Prostate gland (tissue), 2 donors: Measurements from ENCODE around the gene IL16. TPM values are rescaled to one million over a fixed set of nuclear protein-coding genes. Genes with fewer than 3 reads are reported as not detected.

Source experiments
- DNase-seq: peaks from one replicate; pipeline ENCODE4 v3.0.0-alpha.2; 2019; ENCODE audit warnings: low spot score
- H3K27ac ChIP-seq, 2 donors: fragments of 200-600 bp; sonication (generic); 2 replicates each; pipeline ENCODE4 v1.5.1; 2017 to 2019
- H3K27me3 ChIP-seq: fragments of 200-600 bp; sonication (generic); replicated peaks from 2 replicates; pipeline ENCODE4 v1.5.1; 2019; ENCODE audit not compliant: insufficient read depth
- H3K36me3 ChIP-seq, 2 donors: fragments of 200-600 bp; sonication (generic); 1 replicate in 1 of 2; 2 replicates in 1 of 2; pipeline versions ENCODE4 v1.5.1 to v1.8.1; 2017 to 2019
- H3K4me1 ChIP-seq: fragments of 200-600 bp; sonication (generic); replicated peaks from 2 replicates; pipeline ENCODE4 v1.5.1; 2019
- H3K4me3 ChIP-seq, 2 donors: fragments of 200-600 bp; sonication (generic); 2 replicates each; pipeline ENCODE4 v1.5.1; 2017 to 2019
- H3K9me3 ChIP-seq: fragments of 200-600 bp; sonication (generic); 2 replicates; pipeline ENCODE4 v1.5.1; 2017
- POLR2A ChIP-seq: fragments of 450-650 bp; IDR thresholded peaks from one replicate; pipeline ENCODE4 v1.6.1; 2016; ENCODE audit warnings: antibody characterized with exemption, mild to moderate bottlenecking
- POLR2AphosphoS5 ChIP-seq: sonication (generic); formaldehyde crosslinking; IDR thresholded peaks from one replicate; pipeline ENCODE4 v1.6.1; 2017; ENCODE audit warnings: antibody characterized with exemption
- WGBS: methylation state at CpG from one replicate; pipeline ENCODE4 v1.1.5; 2018; 5-methylcytosine and 5-hydroxymethylcytosine counted together
- intact Hi-C: fragments of 100-400 bp; cut with DNase I; formaldehyde crosslinking; loops from one replicate; pipeline ENCODE4 v1.14.2; 2022
- total RNA-seq, 2 donors: library from RNA; depleted of rRNA; stranded (reverse); fragments of >200 nt; gene quantifications; one replicate each; pipeline ENCODE4 v1.1.0, GENCODE V29; 2016
- TF ChIP-seq, protein P1 (sequence below), 4 experiments: fragments of 200-600 bp in 2 of 4; fragments of 450-650 bp in 2 of 4; sonication (generic) in 2 of 4; IDR thresholded peaks; 1 replicate in 3 of 4; 2 replicates in 1 of 4; pipeline ENCODE4 v1.5.1; 2016 to 2019; ENCODE audit warnings: antibody characterized with exemption in 4 of 4, mild to moderate bottlenecking in 2 of 4, moderate library complexity in 2 of 4

The IL16 gene
- total RNA-seq, 2 donors from 2014 or later = 2.7 to 9.9 TPM

DNA sequence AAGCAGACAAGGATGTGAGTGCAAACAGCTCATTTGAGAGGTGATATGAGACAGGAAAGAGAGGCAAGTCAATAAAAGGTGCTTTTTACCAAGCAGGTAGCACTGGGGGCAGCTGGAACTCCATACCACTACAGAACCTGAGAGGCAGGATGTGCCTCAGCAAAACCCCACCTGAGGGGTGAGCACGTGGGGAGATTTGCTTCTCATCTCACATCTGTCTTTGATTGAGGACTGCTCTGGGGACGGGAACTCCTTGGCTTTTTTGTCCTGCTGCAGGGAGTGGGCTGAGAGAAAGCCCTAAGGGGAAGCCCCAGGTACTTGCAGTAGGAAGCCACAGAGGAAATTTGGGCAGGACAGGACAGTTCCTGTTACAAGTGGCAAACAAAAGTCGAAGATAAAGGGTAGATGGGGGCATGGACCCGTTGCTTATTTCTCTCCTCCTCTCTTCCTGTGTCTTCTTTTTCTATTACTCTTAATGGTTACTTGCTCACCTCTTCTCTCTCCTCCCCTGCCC, 35.5 kb upstream of the IL16 start:
- Histone ChIP-seq H3K4me3 (no peak overlapping the region), H3K36me3 (no peaks in the 10 kb centered on the region), H3K9me3 (no peaks in the 10 kb centered on the region), H3K27ac (no peak overlapping the region), H3K4me1 (no peaks in the 10 kb centered on the region), H3K27me3 (no peaks in the 10 kb centered on the region)
- intact Hi-C loops = no loop called here
- no peak for DNase-seq
- TF ChIP-seq, protein P1, sequence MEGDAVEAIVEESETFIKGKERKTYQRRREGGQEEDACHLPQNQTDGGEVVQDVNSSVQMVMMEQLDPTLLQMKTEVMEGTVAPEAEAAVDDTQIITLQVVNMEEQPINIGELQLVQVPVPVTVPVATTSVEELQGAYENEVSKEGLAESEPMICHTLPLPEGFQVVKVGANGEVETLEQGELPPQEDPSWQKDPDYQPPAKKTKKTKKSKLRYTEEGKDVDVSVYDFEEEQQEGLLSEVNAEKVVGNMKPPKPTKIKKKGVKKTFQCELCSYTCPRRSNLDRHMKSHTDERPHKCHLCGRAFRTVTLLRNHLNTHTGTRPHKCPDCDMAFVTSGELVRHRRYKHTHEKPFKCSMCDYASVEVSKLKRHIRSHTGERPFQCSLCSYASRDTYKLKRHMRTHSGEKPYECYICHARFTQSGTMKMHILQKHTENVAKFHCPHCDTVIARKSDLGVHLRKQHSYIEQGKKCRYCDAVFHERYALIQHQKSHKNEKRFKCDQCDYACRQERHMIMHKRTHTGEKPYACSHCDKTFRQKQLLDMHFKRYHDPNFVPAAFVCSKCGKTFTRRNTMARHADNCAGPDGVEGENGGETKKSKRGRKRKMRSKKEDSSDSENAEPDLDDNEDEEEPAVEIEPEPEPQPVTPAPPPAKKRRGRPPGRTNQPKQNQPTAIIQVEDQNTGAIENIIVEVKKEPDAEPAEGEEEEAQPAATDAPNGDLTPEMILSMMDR (IDR thresholded peaks at IDR 0.05) = no peak
- no peak for TF ChIP-seq POLR2A
- TF ChIP-seq POLR2AphosphoS5 = no peak
- WGBS = 41% methylated on average over 4 of the region's 4 CpGs

DNA sequence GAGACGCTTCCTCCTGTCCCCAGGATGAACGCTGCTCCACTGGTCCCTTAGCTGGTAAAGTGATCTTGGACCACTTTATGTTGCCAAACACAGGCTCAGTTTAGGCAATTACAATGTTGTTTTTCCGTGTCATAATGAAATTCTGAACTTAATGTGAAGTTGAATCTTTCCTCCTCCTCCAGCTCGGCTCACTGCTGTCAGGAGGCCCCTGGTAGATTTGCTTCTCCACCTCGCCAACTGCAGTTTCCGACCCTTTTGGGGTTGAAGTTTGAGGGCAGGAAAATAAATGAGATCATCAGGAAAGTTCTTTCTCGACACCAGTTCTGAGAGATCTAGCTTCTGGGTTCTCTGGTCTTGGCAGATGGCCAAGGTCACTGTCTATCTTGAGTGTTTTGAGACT, 34.8 kb upstream of the IL16 start:
- Histone ChIP-seq H3K4me3 (no peak overlapping the region), H3K4me1 (no peaks in the 10 kb centered on the region), H3K9me3 (no peaks in the 10 kb centered on the region), H3K27ac (no peak overlapping the region), H3K36me3 (no peaks in the 10 kb centered on the region), H3K27me3 (no peaks in the 10 kb centered on the region)
- 76% methylated on average over 7 of the region's 7 CpGs for WGBS
- intact Hi-C loops = no loop called here
- TF ChIP-seq POLR2AphosphoS5 (no peak), POLR2A (no peak)
- TF ChIP-seq, protein P1 (IDR thresholded peaks at IDR 0.05) = no peak
- DNase-seq = no peak

DNA sequence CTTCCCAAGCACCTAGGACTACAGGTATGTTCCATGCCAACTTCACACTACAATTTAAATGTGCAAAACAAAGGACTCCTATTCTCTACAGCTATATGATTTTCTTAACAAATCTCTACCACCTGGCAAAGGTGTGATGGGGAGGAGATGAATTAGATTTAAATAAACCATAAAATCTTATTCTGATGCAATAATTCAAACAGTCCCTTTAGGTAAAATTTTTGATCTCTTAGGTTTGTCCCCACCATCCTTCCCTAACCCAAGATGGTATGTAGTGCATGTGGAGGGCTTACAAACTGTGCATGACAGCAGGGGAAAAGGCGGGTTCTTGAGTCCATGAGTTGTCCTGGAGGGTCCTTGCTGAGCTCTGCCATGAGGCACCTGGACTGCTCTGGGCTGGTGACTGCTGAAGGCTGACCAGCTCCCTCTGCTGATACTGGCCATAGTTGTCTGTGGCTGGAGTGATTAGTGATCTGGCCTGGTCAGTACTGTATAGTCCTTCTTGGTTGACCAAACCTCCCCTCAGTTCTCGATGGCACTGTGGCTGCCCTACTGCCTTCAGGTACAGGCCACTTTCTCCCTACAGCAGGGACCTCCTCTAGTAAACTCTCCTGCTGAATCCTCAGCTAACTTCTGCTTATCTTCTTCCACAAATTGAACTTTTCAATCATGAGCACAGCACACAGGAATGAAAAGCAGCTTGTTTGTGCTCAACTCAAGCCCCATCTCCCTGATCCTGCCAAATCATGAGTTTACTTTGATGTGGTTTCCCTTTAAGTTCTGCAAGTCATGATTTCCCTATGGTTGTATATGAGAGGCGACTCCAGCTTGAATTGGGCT, 32.5 kb upstream of the IL16 start:
- DNase-seq = no peak
- WGBS = 65% methylated on average over 3 of the region's 3 CpGs
- intact Hi-C loops = no loop called here
- H3K27me3 ChIP-seq = no peaks in the 10 kb centered on the region
- TF ChIP-seq, protein P1 (IDR thresholded peaks at IDR 0.05) = no peak
- TF ChIP-seq POLR2A = no peak
- no peak for TF ChIP-seq POLR2AphosphoS5
- no peak overlapping the region for H3K4me3 ChIP-seq
- H3K27ac ChIP-seq = no peak overlapping the region
- H3K4me1 ChIP-seq = no peaks in the 10 kb centered on the region
- H3K9me3 ChIP-seq = no peaks in the 10 kb centered on the region
- no peaks in the 10 kb centered on the region for H3K36me3 ChIP-seq

DNA sequence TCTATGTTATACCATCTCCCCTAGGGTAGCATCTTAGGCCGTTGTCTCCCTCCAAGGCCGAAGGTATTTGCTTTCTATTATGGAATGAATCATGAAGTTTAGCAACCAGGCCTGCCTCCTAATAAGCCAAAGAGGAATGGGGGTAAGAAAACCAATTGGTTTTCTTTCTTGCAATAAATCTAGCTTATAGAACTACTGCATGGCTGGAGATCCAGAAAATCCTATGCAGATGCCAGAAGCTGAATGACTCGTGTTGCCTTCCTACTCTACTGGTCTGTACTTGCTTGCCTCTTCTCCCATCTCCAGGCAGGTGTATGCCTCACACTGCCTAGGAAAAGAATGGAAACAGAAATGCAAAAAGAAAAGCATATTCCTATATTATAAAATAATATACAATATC, 31.1 kb upstream of the IL16 start:
- Histone ChIP-seq H3K27me3 (no peaks in the 10 kb centered on the region), H3K4me3 (no peak overlapping the region), H3K4me1 (no peaks in the 10 kb centered on the region), H3K9me3 (no peaks in the 10 kb centered on the region), H3K27ac (no peak overlapping the region), H3K36me3 (no peaks in the 10 kb centered on the region)
- no peak for DNase-seq
- no peak for TF ChIP-seq POLR2A
- TF ChIP-seq, protein P1 (IDR thresholded peaks at IDR 0.05) = no peak
- TF ChIP-seq POLR2AphosphoS5 = no peak
- intact Hi-C loops = no loop called here
- 83% methylated on average over 3 of the region's 3 CpGs for WGBS
